ENCODE data around the gene ADD3.

DNA sequence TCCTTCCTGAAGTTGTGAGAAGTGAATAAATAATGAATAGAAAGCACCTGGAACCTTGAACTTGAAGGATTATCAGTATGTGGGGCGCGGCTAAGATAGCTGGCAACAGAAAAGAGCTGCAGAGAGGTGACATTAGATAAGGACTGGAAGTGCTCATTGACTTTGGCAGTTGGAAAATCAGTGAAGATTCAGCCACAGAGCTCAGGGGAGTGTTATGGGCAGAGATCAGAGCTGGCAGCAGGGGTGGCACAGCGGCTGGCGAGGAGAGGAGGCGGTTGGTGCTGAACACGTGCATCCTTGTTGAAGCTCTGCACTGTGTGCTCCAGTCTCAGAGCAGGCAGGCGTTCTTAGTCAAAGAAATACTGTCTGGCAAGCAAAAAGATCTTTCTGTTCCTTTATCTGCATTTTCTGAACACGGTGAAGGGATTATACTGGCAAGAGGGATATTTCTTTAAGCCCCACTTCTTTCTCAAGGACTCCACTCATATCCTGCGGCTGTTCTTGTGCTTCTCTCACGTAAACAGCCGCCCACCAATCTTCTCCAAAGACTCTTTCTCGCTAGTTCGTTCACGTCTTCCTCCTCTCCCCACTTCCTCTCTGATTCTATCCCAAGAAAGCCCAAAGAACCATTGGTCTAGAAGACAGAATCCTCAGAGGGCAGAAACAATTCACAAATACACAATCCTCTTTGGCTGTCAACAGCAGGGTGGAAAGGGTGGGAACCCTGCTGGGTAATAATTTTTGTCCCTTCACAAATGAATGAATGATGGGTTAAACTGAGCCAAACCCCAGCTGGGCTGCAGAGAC is 38.6 kb upstream of the ADD3 start:
- TF ChIP-seq, protein P1, sequence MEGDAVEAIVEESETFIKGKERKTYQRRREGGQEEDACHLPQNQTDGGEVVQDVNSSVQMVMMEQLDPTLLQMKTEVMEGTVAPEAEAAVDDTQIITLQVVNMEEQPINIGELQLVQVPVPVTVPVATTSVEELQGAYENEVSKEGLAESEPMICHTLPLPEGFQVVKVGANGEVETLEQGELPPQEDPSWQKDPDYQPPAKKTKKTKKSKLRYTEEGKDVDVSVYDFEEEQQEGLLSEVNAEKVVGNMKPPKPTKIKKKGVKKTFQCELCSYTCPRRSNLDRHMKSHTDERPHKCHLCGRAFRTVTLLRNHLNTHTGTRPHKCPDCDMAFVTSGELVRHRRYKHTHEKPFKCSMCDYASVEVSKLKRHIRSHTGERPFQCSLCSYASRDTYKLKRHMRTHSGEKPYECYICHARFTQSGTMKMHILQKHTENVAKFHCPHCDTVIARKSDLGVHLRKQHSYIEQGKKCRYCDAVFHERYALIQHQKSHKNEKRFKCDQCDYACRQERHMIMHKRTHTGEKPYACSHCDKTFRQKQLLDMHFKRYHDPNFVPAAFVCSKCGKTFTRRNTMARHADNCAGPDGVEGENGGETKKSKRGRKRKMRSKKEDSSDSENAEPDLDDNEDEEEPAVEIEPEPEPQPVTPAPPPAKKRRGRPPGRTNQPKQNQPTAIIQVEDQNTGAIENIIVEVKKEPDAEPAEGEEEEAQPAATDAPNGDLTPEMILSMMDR (IDR thresholded peaks at IDR 0.05) = no peak
- TF ChIP-seq TCF7L2 (IDR thresholded peaks at IDR 0.05; ENCODE audit: low read depth, low read length) = no peak
- TF ChIP-seq, protein P2, sequence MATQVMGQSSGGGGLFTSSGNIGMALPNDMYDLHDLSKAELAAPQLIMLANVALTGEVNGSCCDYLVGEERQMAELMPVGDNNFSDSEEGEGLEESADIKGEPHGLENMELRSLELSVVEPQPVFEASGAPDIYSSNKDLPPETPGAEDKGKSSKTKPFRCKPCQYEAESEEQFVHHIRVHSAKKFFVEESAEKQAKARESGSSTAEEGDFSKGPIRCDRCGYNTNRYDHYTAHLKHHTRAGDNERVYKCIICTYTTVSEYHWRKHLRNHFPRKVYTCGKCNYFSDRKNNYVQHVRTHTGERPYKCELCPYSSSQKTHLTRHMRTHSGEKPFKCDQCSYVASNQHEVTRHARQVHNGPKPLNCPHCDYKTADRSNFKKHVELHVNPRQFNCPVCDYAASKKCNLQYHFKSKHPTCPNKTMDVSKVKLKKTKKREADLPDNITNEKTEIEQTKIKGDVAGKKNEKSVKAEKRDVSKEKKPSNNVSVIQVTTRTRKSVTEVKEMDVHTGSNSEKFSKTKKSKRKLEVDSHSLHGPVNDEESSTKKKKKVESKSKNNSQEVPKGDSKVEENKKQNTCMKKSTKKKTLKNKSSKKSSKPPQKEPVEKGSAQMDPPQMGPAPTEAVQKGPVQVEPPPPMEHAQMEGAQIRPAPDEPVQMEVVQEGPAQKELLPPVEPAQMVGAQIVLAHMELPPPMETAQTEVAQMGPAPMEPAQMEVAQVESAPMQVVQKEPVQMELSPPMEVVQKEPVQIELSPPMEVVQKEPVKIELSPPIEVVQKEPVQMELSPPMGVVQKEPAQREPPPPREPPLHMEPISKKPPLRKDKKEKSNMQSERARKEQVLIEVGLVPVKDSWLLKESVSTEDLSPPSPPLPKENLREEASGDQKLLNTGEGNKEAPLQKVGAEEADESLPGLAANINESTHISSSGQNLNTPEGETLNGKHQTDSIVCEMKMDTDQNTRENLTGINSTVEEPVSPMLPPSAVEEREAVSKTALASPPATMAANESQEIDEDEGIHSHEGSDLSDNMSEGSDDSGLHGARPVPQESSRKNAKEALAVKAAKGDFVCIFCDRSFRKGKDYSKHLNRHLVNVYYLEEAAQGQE (IDR thresholded peaks at IDR 0.05; ENCODE audit: insufficient read depth in 1 of 2, low read depth in 2 of 2, low read length in 1 of 2) = no peak

Data from Panc1 (cell line).